ENCODE data around the gene BUB1.
"Not testable (repeated sequence)": the region's sequence is repeated elsewhere in the genome, so short reads cannot be mapped to it uniquely, and the experiment has no call there.

BUB1 gene

DNA sequence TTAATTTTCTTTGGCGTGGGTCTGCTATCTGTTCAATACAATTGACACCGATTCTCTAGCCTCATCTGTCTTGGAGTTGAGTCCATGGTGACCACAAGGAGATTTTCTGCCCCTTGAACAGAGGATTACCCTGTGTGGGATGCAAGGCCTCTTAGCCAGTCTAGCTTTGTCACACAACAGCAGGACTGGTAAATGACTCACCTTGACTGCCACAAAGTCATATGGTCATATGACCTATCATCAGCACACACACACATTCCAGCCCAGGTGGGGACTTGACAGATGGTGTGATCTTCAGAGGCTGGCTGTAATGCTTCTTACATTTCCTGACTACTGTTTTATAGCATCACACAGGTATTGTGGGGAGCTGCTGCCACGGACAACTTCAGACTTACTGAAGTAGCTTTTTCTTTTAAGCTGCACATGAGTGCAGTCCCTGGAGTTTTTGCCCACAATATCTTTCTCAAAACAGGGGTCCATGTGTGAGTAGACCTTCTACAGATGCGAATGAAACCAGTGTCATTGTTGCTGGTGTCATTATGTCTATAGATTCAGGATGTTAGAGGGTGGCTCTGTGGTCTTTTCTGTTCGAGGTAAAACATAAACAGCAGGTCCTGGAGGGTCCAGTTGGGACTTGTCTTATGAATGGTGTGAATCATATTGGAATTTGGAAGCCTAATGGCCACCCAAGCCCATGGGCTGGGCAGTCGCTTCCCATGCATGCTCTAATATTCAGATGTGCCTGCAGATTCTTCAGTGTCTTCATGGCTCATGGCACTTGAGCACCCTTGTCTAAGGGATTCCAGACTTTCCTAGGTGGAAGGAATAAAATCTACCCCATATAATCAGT lies 35.9 kb upstream of the BUB1 start:
- TF ChIP-seq TAF1 (IDR thresholded peaks at IDR 0.05; ENCODE audit: borderline replicate concordance, low read depth, low read length) (no peak), POLR2A (IDR thresholded peaks at IDR 0.05; ENCODE audit: low read depth, low read length) (no peak), POLR2AphosphoS5 (IDR thresholded peaks at IDR 0.05; ENCODE audit: low read depth, low read length) (no peak)
- FAIRE-seq (peak; percentile 44), DNase-seq (ENCODE audit: insufficient read length) (no peak)

DNA sequence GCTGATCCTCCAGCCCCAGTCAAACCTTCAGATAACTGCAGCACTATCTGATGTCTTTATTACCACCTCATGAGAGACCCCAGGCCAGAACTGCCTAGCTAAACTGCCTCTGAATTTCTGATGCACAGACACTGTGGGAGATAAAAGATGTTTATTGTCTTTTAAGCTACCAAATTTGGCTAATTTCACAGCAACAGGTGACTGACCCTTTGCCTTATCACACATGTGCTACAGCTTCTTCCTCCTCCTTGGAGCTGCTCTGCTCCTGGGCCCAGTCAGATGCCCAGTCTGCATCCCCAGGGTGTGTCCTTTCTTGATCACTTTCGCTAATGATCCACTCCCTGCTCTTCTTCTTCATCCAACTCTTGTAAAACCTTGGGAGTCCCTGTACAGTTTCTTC lies 34.9 kb upstream of the BUB1 start:
- no peak for FAIRE-seq
- TF ChIP-seq POLR2AphosphoS5 (IDR thresholded peaks at IDR 0.05; ENCODE audit: low read depth, low read length) (no peak), TAF1 (IDR thresholded peaks at IDR 0.05; ENCODE audit: borderline replicate concordance, low read depth, low read length) (no peak), POLR2A (IDR thresholded peaks at IDR 0.05; ENCODE audit: low read depth, low read length) (no peak)

DNA sequence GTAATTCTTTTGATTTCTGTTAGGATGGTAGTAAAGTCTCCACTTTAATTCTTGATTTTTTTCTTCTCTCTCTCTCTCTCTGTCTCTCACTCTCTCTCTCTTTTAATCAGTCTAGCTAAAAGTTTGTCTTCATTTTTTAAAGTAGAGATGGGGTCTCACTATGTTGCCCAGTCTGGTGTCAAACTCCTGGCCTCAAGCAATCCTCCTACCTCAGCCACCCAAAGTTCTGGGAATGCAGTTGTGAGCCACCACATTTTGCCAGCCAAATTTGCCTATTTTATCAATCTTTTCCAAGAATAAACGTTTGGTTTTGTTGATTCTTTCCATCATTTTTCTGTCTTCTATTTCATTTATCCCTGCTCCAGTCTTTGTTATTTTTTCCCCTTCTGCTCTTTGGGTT lies 30.6 kb upstream of the BUB1 start:
- DNase-seq (ENCODE audit: insufficient read length) (no peak), FAIRE-seq (no peak)
- TF ChIP-seq POLR2AphosphoS5 (IDR thresholded peaks at IDR 0.05; ENCODE audit: low read depth, low read length), result no peak
- TF ChIP-seq POLR2A (IDR thresholded peaks at IDR 0.05; ENCODE audit: low read depth, low read length), result no peak
- no peak for TF ChIP-seq TAF1 (IDR thresholded peaks at IDR 0.05; ENCODE audit: borderline replicate concordance, low read depth, low read length)

More for the DNA sequence above, 34.9 kb upstream of the BUB1 start:
- no peak for DNase-seq (ENCODE audit: insufficient read length)

DNA sequence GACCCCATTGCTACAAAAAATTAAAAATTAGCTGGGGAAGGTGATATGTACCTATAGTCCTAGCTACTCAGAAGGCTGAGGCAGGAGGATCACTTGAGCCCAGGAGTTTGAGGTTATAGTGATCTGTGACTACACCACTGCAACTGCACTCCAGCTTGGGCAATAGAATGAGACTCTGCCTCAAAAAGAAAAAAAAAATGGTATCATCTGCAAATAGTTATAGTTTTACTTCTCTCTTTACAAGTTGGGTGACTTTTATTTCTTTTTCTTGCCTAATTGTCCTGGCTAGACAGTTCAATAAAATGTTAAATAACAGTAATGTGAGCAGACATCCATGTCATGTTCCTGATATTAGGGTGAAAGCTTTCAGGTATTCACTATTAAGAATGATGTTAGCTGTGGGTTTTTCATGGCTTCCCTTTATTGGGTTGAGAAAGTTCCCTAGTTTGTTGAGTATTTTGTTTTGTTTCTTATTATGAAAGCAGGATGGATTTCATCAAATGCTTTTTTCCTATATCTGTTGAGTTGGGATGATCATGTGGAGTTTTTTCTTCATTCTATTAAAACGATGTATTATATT lies 29.6 kb upstream of the BUB1 start:
- FAIRE-seq, result no peak
- TF ChIP-seq TAF1 (IDR thresholded peaks at IDR 0.05; ENCODE audit: borderline replicate concordance, low read depth, low read length), result no peak
- DNase-seq (ENCODE audit: insufficient read length), result no peak

GRCh38 chr2:110702514-110703380 lies 24.9 kb upstream of the BUB1 start:
- DNase-seq (ENCODE audit: insufficient read length) (no peak), FAIRE-seq (no peak)
- TF ChIP-seq POLR2A (IDR thresholded peaks at IDR 0.05; ENCODE audit: low read depth, low read length) (no peak), POLR2AphosphoS5 (IDR thresholded peaks at IDR 0.05; ENCODE audit: low read depth, low read length) (no peak), TAF1 (IDR thresholded peaks at IDR 0.05; ENCODE audit: borderline replicate concordance, low read depth, low read length) (no peak)

GRCh38 chr2:110698253-110698652 lies 20.4 kb upstream of the BUB1 start:
- DNase-seq (ENCODE audit: insufficient read length); FAIRE-seq: not testable (repeated sequence)

DNA sequence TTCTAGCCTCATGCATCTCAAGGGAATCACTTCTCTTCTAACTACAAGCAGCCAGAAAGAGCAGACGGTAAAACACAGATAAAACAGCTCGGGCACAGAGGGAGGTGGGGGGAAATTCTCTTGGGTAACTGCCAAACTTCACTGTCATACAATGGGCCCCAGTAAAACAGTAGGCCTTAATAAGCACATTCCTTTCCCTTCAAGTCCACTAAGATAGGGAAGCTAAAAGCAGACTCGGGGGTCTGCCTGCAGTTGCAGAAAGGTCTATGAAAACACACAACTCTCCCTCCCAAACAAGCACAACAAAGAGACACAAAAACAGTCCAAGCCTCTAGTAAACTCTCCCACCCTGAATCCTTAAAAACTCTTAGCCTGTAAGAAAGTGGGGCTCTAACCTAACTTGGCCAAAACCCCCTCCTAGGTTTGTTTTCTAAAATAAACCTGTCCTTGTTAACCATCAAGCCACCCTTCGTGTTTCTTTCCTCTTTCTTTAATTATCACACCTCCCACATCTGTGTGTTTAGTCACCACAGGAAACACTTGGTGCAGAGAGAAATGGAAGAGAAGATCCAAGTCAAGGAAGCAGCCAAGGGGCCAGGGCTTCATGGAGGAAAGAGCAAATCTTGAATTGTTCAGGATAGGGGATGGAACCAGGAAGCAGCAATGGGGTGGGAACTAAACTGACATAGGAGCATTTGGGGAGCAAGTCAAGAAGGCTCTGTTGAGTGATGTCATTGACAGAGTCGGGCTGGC lies 17.5 kb upstream of the BUB1 start:
- DNase-seq (ENCODE audit: insufficient read length); FAIRE-seq: not testable (repeated sequence)

DNA sequence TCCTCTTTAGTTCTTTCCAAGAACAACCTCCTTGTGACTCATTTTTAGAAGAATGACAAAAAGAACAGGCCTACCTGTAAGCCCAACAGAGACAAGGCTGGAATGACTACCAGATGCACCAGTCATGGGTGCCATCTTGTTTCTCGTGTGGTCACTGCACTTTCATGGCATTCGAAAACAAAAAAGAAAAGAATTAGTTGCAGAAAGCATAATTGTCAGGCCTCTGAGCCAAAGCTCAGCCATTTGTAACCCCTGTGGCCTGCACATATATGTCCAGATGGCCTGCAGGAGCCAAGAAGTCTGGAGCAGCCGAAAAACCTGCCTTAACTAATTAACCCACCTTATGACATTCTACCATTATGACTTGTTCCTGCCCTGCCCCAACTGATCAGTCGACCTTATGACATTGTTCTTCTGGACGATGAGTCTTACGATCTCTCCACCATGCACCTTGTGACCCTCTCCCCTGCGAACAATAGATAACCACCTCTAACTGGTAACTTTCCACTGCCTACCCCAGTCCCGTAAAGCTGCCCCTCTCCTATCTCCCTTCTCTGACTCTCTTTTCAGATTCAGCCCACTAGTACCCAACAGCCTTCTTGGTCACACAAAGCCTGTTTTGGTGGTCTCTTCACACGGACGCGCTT lies 13.9 kb upstream of the BUB1 start:
- FAIRE-seq, result no peak
- TF ChIP-seq POLR2AphosphoS5 (IDR thresholded peaks at IDR 0.05; ENCODE audit: low read depth, low read length) (no peak), POLR2A (IDR thresholded peaks at IDR 0.05; ENCODE audit: low read depth, low read length) (no peak), TAF1 (IDR thresholded peaks at IDR 0.05; ENCODE audit: borderline replicate concordance, low read depth, low read length) (no peak)
- DNase-seq (ENCODE audit: insufficient read length), result no peak

GRCh38 chr2:110690083-110690965 lies 12.5 kb upstream of the BUB1 start:
- no peak for DNase-seq (ENCODE audit: insufficient read length)
- no peak for FAIRE-seq
- no peak for TF ChIP-seq POLR2A (IDR thresholded peaks at IDR 0.05; ENCODE audit: low read depth, low read length)
- TF ChIP-seq TAF1 (IDR thresholded peaks at IDR 0.05; ENCODE audit: borderline replicate concordance, low read depth, low read length), result no peak
- TF ChIP-seq POLR2AphosphoS5 (IDR thresholded peaks at IDR 0.05; ENCODE audit: low read depth, low read length), result no peak

- no peak for DNase-seq (ENCODE audit: insufficient read length)
- no peak for FAIRE-seq
- TF ChIP-seq POLR2A (IDR thresholded peaks at IDR 0.05; ENCODE audit: low read depth, low read length), result no peak
- no peak for TF ChIP-seq TAF1 (IDR thresholded peaks at IDR 0.05; ENCODE audit: borderline replicate concordance, low read depth, low read length)
- TF ChIP-seq POLR2AphosphoS5 (IDR thresholded peaks at IDR 0.05; ENCODE audit: low read depth, low read length), result no peak
These were observed 10.8 kb upstream of the BUB1 start for GRCh38 chr2:110688594-110689091.

- not testable (repeated sequence) for DNase-seq (ENCODE audit: insufficient read length); FAIRE-seq
These were observed 10.1 kb upstream of the BUB1 start for GRCh38 chr2:110687775-110688484.

Data from GM12892 (cell line).